ENCODE results near the gene FAM185A.
"Not testable (repeated sequence)": the region's sequence is repeated elsewhere in the genome, so short reads cannot be mapped to it uniquely, and the experiment has no call there.

DNA sequence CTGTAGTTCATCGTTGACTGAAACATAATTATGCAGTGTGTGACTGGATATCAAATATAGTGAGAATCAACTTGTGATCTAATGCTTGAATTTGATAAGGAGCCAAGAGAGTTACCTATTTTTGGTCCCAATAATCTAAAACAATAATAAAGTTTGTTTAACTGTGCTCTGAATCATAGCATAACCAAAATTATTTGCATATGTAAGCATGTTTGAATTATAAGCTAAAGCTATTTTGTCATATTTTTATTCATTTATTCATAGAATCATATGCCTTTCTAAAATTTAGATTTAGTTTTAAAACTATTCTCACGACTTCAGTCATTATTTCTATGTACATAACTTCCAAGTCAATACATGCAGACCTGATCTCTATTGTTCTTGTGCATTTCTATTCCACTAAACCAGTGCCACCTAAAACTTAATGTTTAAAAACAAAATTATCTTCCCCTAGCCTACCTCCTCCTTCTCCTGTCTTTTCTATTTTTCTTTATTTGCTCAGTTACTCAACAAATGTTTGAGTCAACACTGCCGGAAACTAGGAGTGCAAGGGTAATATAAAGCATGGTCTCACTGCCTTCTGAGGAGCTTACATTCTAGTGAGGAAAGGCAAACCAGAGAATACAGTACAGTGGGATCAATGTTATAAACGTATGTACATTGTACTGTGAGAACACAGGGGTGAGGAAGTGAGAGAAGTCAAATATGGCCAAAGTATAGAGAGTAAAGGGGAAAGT is 41.7 kb downstream of the FAM185A start:
- TF ChIP-seq, protein P1, sequence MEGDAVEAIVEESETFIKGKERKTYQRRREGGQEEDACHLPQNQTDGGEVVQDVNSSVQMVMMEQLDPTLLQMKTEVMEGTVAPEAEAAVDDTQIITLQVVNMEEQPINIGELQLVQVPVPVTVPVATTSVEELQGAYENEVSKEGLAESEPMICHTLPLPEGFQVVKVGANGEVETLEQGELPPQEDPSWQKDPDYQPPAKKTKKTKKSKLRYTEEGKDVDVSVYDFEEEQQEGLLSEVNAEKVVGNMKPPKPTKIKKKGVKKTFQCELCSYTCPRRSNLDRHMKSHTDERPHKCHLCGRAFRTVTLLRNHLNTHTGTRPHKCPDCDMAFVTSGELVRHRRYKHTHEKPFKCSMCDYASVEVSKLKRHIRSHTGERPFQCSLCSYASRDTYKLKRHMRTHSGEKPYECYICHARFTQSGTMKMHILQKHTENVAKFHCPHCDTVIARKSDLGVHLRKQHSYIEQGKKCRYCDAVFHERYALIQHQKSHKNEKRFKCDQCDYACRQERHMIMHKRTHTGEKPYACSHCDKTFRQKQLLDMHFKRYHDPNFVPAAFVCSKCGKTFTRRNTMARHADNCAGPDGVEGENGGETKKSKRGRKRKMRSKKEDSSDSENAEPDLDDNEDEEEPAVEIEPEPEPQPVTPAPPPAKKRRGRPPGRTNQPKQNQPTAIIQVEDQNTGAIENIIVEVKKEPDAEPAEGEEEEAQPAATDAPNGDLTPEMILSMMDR (conservative IDR thresholded peaks at IDR 0.05; ENCODE audit: low read depth, low read length): not testable (repeated sequence)
- not testable (repeated sequence) for TF ChIP-seq EZH2 (IDR thresholded peaks at IDR 0.05; ENCODE audit: low read length, unreplicated experiment)
